HEK293 (cell line): Measurements from ENCODE around the gene ANO6.

Experiments used
- SP2 ChIP-seq: fragments of 450-650 bp; formaldehyde crosslinking; IDR thresholded peaks from 2 replicates; pipeline ENCODE4 v1.5.1; 2016; ENCODE audit warnings: missing biosample characterization, missing genetic modification characterization
- ZNF138 ChIP-seq: fragments of 450-650 bp; formaldehyde crosslinking; IDR thresholded peaks from 2 replicates; pipeline ENCODE4 v1.5.1; 2016; ENCODE audit warnings: missing biosample characterization, missing genetic modification characterization, borderline replicate concordance
- ZNF335 ChIP-seq: fragments of 450-650 bp; formaldehyde crosslinking; conservative IDR thresholded peaks from 2 replicates; pipeline ENCODE4 v1.5.1; 2016; ENCODE audit warnings: missing biosample characterization, missing genetic modification characterization
- ZNF600 ChIP-seq: fragments of 450-650 bp; formaldehyde crosslinking; IDR thresholded peaks from 2 replicates; pipeline ENCODE4 v1.5.1; 2016; ENCODE audit warnings: missing biosample characterization, missing genetic modification characterization
- TF ChIP-seq, protein P1 (sequence below): fragments of 450-650 bp; formaldehyde crosslinking; IDR thresholded peaks from 2 replicates; pipeline ENCODE4 v1.5.1; 2016; ENCODE audit warnings: missing biosample characterization, missing genetic modification characterization

- TF ChIP-seq ZNF335 (tag by site-specific recombination), result no peak
- no peak for TF ChIP-seq SP2 (tag by site-specific recombination)
- TF ChIP-seq ZNF600 (tag by site-specific recombination), result no peak
- TF ChIP-seq, protein P1, sequence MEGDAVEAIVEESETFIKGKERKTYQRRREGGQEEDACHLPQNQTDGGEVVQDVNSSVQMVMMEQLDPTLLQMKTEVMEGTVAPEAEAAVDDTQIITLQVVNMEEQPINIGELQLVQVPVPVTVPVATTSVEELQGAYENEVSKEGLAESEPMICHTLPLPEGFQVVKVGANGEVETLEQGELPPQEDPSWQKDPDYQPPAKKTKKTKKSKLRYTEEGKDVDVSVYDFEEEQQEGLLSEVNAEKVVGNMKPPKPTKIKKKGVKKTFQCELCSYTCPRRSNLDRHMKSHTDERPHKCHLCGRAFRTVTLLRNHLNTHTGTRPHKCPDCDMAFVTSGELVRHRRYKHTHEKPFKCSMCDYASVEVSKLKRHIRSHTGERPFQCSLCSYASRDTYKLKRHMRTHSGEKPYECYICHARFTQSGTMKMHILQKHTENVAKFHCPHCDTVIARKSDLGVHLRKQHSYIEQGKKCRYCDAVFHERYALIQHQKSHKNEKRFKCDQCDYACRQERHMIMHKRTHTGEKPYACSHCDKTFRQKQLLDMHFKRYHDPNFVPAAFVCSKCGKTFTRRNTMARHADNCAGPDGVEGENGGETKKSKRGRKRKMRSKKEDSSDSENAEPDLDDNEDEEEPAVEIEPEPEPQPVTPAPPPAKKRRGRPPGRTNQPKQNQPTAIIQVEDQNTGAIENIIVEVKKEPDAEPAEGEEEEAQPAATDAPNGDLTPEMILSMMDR (tag by site-specific recombination), result no peak
- TF ChIP-seq ZNF138 (tag by site-specific recombination), result no peak
These were observed 28.9 kb downstream of the ANO6 start for GRCh38 chr12:45244561-45245343.
